Muscle of back (tissue), 11 donors: ENCODE data around the gene ATP1A2. TPM values are rescaled to one million over a fixed set of nuclear protein-coding genes. Genes with fewer than 3 reads are reported as not detected.
A peak's percentile ranks its signal among the peaks of the same experiment; 100 is the strongest.

ENCODE experiments used
- DNase-seq, 3 donors: peaks; one replicate each; pipeline versions ENCODE4 v3.0.0 to v3.0.0-alpha.2; 2013
- polyA plus RNA-seq, 10 donors: library from polyadenylated mRNA; unstranded; fragments of 120-200 nt; gene quantifications; one replicate each; pipeline ENCODE4 v1.2.1, GENCODE V29; 2013; ENCODE audit not compliant: insufficient read length in 10 of 10

ATP1A2 gene
- polyA plus RNA-seq, 10 donors, result 30.5 to 114 (median 76.2) TPM

GRCh38 chr1:160098852-160099561 lies 16.6 kb upstream of the ATP1A2 start:
- DNase-seq, result peak; percentile 94 to 97 (median 95)

- DNase-seq, result no peak
Observed at GRCh38 chr1:160099716-160100375, 15.7 kb upstream of the ATP1A2 start.

- DNase-seq, result peak in 2 of 3 donors; percentile 82 to 91
Observed at GRCh38 chr1:160101037-160101716, 14.4 kb upstream of the ATP1A2 start.

DNA sequence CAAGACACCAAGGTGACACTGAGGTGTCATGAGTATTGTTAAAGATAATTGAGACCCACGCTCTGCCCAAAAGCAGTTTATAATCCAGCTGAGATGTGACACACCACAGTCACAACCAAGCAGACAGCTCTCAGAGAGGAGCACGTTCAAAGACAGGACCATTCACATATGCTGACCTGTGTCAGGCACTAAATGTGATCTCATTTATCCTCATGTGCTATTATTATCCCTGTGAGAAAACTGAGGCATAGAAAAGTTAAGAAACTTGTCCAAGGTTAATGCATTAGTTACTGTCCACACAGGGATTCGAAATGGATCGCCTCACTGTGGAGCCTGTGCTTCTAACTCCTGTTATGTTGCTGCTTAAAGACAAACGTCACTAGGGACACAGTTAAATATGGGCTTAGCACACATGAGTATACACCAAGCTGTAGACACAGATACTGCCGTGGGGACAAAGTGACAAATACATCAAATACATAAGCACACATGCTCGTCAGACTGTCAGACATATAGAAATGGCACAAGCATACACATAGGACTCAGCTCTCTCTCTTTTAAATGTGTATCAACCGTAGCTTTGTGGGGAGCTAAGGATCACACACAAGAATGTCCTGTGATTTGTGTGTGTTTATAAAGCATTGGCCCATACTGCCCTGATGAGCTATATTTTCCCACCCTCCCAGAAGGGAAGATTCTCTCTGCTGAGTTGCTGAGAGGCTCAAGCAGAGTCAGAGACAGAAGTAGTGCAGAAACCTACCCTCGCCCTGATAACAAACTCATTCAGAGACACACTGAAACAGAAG lies 13.6 kb upstream of the ATP1A2 start:
- DNase-seq, result peak in 1 of 3 donors; percentile 70

GRCh38 chr1:160103658-160104408 lies 11.7 kb upstream of the ATP1A2 start:
- peak in 1 of 3 donors; percentile 82 for DNase-seq

- DNase-seq, result no peak
Observed at GRCh38 chr1:160104486-160104885, 11.1 kb upstream of the ATP1A2 start.

GRCh38 chr1:160105155-160105554 lies 10.4 kb upstream of the ATP1A2 start:
- no peak for DNase-seq

GRCh38 chr1:160107512-160107911 lies 8.0 kb upstream of the ATP1A2 start:
- DNase-seq, result no peak

DNA sequence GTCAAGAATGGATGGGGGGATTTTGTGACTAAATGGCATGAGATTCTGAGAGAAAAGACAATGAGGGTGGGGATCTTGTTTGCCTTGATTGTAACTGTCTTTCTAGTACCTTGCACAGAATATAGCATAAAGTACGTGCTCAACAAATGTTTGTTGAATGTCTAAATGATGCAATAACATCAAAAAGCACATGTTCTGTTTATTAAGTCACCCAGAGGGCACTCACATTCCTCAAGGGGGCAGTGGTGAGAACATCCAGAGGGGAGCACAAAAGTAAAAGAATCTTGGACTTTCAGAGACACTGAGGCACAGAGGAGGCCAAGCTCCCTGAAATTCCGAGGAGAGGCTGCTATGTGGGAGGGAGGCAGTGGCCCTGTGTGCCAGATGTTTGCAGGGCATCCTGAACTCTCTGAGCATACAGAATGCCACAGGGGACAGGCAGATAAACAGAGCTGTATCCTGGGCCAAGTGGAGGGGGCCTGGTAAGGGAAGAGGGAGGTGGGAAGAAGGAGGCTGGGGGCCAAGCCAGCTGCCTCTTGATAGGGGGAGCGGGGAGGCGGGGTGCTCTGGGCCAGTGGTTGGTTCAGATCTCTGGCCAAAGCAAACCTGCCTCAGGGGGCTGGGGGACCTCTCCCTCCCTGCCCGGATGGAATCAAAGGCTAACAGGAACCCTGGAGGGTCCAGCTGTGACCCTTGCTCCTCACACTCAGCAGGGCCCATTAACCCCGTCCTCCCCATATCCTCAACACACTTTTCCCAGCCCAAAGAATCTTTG lies 6.5 kb upstream of the ATP1A2 start:
- DNase-seq, result peak in 1 of 3 donors; percentile 82

- no peak for DNase-seq
Observed at GRCh38 chr1:160109686-160110085, 5.9 kb upstream of the ATP1A2 start.

DNA sequence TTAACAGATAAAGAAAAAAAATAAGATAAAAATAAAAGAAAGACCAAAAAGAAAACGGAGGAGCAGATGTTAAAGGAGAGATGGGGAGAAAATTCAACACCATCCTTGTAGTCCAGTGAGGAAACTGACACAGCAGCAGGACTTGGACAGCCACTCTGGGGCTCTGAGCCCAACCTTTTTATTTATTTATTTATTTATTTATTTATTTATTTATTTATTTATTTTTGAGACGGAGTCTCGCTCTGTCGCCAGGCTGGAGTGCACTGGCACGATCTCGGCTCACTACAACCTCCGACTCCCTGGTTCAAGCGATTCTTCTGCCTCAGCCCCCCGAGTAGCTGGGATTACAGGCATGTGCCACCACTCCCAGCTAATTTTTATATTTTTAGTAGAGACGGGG lies 4.1 kb upstream of the ATP1A2 start:
- peak in 1 of 3 donors; percentile 13 for DNase-seq

- peak in 2 of 3 donors; percentile 76 to 93 for DNase-seq
Observed at GRCh38 chr1:160112357-160112756, 3.2 kb upstream of the ATP1A2 start.

DNA sequence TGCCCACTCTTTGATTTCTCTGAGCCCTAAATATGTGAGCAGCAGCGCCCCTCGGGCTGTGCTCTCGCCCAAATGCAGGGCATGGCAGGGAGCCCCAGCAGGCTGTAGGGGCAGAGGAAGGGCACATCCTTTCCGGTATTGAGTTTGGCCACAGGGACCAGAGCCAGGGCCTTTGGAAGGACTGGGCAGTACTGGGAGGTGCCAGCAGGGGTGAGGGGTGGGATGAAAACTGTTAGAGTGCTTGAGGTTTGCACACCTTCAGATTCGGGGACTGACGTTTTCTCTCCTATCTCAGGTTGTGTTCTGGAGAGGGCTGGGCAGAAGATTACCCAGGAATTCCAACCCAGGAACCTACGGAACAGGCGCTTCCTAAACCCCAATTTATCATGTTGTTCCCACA lies 2.2 kb upstream of the ATP1A2 start:
- DNase-seq, result no peak

GRCh38 chr1:160114085-160114484 lies 1.5 kb upstream of the ATP1A2 start:
- DNase-seq, result peak in 1 of 3 donors; percentile 39

GRCh38 chr1:160116283-160117147 lies 956 bp downstream of the ATP1A2 start:
- peak in 1 of 3 donors; percentile 76 for DNase-seq

DNA sequence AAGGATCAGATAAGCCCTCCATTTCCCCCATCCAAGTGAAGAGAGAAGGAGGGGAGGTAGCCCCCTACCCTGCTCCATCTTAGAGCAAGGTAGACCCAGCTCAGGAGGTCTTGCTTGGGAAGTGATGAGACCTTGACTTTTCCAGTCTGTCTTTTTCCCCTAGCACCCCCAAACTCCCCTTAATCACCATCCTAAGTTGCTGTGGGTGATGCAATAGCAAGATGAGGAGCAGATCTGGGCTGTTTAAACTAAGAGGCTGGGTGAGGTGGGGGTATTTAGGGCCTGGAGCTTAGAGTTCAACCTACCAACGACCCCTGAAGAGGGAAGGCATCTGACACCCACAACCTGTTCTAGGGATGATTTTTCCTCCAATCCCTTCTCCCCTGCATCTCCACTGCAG lies 1.7 kb downstream of the ATP1A2 start:
- no peak for DNase-seq

- DNase-seq, result peak in 2 of 3 donors; percentile 72 to 79
Observed at GRCh38 chr1:160117709-160118183, 2.2 kb downstream of the ATP1A2 start.

DNA sequence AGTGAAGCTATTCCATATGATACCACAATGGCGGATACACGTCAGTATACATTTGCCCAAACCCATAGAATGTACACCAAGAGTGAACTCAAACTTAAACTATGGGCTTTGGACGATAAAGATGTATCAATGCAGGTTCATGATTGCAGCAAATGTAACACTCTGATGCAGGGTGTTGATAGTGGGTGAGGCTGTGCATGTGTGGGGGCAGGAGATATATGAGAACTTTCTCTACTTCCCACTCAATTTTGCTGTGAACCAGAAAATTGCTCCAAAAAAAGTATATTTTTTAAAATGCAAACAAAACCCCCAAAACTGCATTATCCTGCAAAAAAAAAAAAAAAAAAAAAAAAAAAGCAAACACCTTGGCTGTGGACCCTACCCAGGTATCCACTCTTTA lies 3.4 kb downstream of the ATP1A2 start:
- no peak for DNase-seq

GRCh38 chr1:160120797-160121196 lies 5.2 kb downstream of the ATP1A2 start:
- no peak for DNase-seq
